Left ventricle myocardium superior (tissue), 1 donor: ENCODE data around the gene CHSY1. TPM values are rescaled to one million over a fixed set of nuclear protein-coding genes. Genes with fewer than 3 reads are reported as not detected.

Experiments
- ATAC-seq: fragments of 200-7000 bp; cut with Tn5 transposase; one replicate; pipeline ENCODE4 v1.9.1; 2020; ENCODE audit warnings: mild to moderate bottlenecking, moderate library complexity
- DNase-seq: peaks from one replicate; pipeline ENCODE4 v3.0.0-alpha.2; 2020
- intact Hi-C: fragments of 100-400 bp; cut with micrococcal nuclease; formaldehyde crosslinking; loops from one replicate; pipeline ENCODE4 v1.11.0; 2022
- total RNA-seq: library from RNA; stranded (reverse); fragmentation: NEBNext Ultra II Directional; extraction: Animal tissue kit (Norgen Biotek cat#: 25700); gene quantifications from one replicate; pipeline ENCODE4 v1.2.1, GENCODE V29; 2021
- donor health status: DM: no; HTN: yes; CAD: no; lungs with severe emphysema.

The CHSY1 gene
- total RNA-seq, 1 donor from 2014 or later: 11.7 TPM

DNA sequence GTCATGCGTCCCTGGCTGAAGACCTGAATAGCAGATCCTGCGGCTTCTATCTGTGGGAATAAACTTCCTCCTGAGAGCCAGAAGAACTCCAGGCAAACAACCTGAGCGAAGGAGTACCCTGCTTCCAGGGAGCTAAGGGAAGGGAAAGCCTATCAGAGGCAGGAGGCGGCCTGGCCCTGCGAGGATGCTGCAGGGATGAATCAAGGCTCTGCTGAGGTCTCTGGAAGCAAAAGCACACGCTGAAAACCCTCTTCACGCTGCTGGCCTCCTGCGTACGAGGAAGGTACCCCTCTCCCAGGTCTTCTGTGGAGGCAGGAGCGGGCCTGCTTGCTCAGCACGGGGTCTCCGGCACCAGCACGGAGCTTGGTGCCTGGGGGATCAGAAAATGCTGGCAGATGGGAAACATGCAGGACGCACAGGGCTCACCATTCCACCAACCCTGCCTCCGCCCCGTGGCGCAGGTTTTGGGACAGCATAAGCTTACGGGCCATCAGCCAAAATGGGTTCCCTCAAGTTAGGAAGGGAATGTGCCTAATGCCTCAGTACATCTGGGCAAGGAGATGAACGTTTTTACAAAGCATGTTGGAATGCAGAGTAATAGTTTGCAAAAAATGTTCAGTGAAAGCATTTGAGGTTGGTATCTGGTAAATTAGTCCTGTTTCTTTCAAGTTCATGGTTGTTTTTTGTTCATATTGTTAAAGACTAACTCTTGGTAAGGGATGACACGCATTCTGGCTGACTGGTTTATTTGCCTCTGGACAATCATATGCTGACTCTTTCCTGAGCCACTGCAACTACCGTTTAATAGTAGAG is 72.3 kb downstream of the CHSY1 start:
- ATAC-seq: no peak
- intact Hi-C loops: no loop called here
- DNase-seq: no peak

DNA sequence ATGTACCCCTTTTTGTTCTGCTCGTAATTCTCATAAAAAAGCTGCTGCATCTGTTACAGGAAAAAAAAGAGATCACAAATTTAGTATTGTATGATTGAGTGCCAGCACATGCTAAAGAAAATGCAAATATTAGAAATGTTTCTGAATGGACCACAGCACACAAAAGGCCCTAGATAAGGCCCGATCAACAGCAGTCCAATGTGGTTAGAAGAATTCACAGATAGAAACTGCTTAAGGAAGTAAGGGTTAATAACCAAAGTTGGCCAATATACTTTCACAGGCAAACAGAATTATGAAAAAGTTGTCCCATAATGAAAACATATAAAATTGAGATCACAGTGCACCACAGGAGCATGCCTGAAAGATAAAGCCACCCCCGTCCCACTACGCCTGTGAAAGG is 72.9 kb downstream of the CHSY1 start:
- ATAC-seq (no peak), DNase-seq (no peak)
- intact Hi-C loops: no loop called here

DNA sequence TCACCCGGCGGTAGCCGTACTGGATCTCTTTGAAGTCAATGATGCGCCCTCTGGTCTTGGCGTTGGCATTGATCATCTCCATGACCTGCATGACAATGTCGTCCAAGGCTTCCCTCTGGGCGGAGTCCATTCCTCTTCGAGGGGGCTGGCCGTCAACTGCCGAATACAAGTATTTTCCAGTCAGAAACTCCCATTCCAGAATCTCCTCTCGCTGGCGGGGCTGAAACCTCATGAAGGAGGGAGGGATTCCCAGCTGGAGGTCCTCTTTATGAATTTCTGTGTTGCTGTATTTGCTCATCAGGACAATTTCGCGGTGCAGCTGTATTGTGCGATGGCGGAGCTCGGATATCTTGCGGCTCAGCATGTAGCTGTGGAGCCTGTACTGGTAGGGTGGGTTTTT is 73.4 kb downstream of the CHSY1 start:
- DNase-seq (no peak), ATAC-seq (no peak)
- intact Hi-C loops: no loop called here

DNA sequence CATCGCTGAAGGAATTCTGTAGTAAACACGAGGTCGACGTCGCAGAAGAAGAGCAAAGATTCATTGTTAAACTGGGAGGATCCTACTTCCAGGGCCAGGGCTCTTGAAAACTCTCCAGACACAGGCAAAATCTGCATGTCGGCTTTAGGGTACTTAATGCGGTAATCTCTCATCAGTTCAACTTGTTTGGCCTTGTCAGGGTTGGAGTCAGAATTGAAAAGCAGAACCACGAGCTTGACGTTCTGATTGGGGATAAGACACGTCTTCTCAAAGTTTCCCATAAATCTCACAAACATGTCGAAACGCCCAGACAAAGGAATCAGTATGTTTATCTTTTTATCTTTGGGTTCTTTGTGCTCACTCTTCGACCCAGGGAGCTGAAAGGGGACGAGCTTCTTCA is 74.0 kb downstream of the CHSY1 start:
- ATAC-seq (no peak), DNase-seq (no peak)
- intact Hi-C loops: no loop called here

DNA sequence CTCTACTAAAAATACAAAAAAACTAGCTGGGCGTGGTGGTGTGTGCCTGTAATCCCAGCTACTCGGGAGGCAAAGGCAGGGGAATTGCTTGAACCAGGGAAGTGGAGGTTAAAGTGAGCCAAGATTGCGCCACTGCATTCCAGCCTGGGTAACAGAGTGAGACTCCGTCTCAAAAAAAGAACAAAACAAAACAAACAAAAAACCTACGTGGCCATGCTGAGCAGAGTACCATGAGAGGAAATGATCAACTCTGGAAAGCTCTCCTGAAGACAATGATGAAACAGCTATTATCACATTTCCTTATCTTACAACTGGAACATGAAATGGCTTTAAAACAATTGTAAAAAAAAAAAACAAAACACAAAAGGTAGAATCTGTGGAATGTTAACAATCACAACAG is 75.2 kb downstream of the CHSY1 start:
- DNase-seq (no peak), ATAC-seq (peak; percentile 62)
- intact Hi-C loops: no loop called here

DNA sequence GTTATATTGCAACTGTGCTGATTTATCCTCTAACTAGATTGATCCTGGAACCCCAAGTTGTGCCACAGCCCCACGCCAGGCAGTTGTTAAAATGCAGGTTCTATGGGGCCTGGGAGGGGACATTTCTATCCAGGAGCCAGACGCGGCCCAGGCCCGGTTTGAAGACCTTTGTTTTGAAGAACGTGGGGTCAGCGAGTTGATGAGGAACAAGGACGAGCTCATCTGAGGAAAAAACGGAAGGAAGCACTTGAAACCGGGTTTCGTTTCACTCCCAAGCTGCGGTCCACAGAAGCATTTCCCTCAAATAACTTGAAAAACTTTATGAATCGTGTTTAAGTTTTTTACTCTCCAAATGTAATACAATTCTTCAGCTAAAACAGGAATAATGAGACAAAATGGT is 76.4 kb downstream of the CHSY1 start:
- intact Hi-C loops: no loop called here
- peak; percentile 22 for ATAC-seq
- DNase-seq: no peak

DNA sequence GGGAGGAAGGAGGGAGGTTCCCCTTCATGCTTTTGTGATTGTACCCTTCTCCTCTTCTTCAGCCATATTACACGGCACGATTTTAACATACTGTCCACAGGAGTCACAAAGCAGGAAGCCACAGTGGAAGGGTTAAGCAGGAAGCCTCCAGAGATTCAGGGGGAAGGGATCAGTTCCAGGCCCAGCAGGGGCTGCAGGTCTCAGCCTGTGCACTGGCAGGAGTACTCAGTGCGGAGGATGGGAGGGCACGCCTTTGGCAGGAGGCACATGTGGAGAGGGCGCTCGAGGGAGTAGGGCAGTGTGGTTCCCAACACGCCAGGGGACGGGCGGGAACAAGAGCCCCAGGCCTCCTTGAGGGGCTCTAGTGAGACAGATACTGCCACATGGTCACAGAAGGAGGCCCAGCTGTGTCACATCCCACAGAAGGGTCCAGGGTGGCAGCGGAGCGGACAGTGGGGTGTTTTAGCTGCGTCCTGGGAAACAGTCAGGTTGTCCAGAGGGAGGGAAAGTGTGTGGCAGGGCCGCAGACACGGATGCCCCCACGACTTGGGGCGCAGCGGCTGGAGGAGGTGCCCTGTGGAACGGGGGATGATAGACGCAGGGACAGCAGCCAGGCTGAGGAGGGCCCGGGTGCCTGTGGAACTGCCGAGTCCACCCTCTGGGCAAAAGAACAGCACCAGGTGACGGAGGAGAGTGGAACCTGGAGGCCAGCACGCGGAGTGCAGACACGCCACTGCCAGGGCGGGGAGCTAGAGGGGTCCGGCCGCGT is 77.5 kb downstream of the CHSY1 start:
- ATAC-seq: no peak
- DNase-seq: no peak
- intact Hi-C loops: no loop called here

DNA sequence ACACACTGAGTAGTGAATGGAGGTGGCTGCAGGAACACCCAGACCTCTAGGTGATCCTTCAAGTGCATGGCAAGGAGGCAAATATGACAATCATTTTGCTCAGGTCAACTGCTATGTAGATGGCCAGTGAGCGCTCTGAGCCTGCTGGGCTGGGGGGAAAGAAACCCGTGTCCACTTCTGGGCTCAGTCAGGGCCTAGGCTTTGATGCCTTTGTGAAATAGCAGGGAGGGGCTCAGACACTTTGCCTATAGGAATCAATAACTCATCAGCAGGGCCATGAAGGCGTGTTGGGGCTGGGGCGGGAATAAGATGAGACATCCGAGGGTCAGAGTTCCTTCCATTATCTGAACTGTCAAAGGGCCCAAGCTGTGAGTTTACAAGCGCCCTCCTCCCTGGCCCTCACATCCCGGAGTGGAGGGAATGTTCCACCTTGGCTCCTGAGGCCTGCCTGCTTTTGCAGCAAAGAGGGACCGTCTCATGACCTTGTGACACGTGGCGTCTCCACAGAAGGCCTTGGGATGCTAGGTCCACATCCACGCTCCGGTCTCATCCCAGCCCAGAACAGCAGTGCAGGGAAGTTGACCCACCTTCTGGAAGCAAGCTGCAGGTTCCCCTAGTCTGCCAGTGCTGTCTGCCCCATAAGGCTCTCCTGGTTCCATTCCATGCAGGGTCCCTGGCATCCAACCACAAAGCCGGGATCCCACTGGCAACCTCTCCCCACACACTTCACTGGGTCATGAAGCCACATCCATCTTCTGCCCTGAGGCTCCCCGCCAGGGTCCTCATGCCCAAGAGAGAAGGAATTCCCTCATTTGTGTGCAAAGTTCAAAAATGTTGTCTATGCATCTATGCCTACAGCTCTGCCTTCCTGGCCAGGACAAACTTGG is 78.4 kb downstream of the CHSY1 start:
- intact Hi-C loops: no loop called here
- no peak for DNase-seq
- ATAC-seq: no peak

DNA sequence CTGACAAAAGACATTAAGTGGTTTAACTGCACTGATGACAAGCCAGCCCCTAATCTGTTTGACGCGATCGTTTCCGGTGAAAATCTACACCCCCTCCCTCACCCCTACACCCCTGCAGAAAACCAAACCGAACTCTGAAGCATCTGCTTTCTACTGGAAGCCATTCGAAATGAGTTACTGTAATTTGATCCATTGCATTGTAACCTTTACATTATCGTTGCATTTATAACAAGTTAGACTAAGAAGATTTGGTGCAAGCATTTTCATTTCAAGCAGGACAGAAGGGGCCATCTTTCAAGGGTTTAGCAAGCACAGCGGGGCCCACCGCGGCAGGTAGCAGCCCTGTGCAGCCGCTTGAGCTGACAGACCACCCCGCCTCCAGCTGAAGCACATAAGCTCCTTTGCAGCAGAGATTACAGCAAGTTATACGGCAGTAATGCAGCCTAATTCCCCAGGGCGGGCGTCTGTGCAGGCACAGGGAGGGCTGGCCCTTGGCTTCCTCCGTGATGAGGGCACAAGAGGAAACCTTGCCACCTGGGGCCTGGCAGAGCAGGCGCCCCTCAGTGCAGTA is 79.3 kb downstream of the CHSY1 start:
- no peak for ATAC-seq
- intact Hi-C loops: no loop called here
- DNase-seq: no peak

DNA sequence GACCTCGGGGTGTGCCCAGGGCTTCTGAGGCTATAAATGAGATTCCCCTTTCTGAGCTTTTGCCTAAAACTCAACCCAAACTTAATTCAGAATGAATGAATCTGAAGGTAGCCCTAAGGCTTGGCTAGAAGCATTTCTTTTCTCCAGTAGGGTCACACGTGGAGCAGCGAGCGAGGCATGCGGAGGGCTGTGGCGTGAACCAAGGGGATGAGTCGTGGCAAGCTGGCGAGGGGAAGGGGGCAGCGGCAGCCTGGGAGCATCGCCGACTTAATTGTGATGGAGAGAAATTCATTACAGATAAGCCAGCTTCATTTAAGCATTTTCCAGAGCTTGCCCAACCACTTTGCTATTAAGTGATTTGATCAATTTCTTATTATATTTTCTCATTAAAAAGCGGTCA is 79.9 kb downstream of the CHSY1 start:
- intact Hi-C loops: no loop called here
- ATAC-seq (no peak), DNase-seq (no peak)

DNA sequence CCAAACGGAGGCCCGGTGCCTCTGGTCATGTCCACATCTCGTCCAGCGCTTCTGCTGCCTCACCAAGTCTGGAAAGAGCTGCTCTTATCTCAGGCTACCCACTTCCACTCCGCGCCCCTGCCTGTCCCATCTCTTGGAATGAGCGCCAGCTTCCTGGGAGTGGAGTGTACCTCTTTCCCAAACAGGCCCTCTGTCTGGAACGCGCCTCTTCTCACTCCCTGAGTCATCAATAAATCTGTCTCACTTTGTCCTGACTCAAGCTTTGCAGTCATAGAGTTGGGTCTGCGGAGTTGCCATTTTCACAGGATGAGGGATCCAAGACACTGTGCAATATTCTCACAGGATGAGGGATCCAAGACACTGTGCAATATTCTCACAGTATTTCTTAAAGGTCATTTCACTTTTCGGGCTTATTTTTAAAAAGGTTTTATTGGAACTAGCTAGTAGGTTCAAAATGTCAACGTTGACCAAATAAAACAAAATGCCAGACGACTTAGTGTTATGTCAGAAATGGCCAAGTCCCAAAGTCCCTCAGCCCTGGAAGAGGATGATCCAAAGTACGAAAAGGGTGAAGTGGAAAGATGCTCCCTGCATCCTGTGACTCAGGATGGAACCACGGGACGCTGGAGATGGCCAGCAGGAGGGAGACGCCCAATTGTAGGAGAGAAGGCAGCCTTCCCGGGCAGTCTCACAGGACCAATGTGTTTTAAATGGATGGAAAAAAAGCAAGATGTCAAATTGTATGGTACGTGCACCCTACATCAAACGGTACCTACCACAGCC is 81.1 kb downstream of the CHSY1 start:
- intact Hi-C loops: no loop called here
- DNase-seq: no peak
- ATAC-seq: no peak

DNA sequence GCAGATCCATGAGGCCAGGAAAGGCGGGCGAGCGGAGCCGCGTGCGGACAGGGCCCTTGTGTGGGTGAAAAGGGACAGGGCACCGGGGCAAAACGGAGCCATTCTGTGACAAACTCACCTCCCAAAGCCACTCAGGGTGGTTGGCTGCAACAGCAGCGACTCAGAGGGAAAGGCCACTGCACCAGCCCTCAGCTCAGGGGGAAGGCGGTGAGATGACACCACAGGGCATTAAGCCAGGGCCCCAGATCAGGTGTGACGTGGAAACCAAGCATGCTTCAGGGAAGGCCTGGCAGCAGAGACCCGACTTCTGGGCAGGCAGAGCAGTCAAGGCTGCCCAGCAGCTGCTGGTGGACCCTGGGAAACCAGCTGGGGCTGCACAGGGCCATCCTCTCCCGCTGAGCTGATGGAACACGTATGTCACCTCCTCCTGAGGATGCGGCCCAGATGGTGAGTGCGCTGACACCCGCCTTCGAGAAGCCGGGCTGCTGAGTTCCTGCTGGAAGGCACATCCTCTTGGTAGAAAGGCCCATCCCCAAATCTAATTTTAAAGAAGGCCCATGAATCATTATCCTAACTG is 82.3 kb downstream of the CHSY1 start:
- DNase-seq: no peak
- no peak for ATAC-seq
- intact Hi-C loops: no loop called here

DNA sequence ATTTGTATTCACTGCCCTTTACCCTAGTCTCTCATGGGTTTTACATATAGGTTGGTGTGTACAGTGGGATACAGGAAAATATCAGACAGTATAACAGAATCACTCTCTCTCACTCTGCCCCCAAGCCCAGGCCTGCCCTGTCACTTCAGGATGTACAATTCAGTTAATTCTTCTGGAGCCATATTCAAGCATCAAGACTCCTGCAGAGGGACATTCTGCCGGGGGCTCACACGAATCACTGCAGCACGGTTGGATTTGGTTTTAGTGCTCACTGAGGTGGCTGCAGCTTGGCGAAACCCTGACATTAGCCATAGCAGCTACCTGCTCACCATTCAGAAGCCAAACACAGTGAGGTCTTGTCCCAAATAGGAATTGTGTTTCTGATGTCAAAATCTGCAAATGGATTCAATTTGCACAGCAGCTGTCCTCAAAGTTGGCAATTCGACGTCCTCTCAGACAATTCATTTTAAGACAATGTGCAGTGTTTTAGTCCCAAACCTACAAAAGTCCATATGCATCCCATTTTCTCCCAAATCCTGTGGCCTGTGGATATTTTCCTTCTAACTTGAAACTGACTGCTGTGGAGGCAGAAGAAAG is 82.9 kb downstream of the CHSY1 start:
- no peak for DNase-seq
- no peak for ATAC-seq
- intact Hi-C loops: no loop called here

DNA sequence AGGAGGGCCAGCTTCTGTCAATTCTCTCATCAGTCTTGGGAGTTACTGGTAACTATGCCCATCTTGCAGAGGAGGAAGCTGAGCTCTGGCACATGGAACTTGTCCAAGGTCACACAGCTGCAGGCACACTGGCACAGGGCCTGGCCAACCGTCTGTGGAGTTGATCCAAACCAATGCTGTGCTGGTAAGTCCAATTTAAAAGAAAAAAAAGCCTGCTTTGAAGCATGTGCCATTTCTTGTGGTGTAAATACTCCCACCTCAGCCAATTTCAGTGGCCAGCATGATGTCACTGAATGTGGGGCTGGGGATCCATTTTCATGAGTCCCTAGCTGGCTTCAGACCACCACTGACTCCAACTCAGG is 83.4 kb downstream of the CHSY1 start:
- intact Hi-C loops: no loop called here
- DNase-seq: peak; percentile 71

DNA sequence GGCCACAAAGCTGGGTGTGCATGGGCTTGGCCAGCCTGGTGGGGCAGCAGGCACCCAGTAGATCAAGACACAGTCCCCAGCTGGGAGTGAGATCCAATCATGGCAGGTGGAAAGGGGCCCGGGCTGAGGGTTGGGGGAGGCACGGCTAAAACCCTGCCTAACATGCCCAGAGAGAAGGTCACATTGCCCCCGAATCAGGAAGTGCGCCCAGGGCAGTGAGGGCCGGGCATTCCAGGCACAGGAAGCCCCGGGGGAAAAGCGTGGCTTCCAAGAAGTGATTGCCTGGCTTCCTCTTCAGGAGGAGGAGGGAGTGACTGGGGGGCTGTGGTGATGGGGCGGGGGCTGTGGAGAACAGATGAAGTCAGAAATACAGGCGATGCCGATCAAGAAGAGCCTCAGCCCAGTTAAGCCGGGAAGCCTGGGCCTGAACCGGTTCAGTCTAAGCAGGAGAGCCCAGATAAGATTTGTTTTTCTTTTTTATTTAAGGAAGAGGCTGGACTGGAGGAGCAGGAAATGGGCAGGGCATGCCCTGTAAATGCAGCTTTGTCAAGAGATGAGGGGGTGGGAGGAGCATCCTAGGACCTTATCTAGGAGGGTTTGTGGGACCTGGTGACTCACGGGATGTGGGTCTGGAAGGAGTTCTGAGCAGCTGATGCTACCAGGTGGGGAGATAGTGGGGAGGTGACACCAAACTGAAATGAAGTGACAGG is 83.9 kb downstream of the CHSY1 start:
- DNase-seq: peak; percentile 77
- ATAC-seq: peak; percentile 79
- intact Hi-C loops: no loop called here

More for the DNA sequence above, 83.4 kb downstream of the CHSY1 start:
- peak; percentile 66 for ATAC-seq

DNA sequence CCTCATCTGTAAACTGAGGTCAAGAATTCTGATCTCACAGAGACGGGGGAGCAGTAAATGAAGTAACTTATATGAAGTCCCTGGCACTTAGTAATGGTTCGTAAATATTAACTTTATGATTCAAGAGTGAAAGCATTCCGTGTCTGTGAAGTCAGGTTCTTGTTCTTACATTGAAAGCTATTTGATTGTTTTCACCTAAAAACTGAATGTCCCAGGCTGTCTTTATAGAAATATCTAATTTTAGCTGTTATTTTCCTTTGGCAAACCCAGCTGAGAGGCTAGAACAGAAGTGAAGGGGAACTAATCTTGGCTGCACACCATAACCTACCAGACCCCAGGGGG is 84.5 kb downstream of the CHSY1 start:
- intact Hi-C loops: no loop called here
- no peak for ATAC-seq
- no peak for DNase-seq

DNA sequence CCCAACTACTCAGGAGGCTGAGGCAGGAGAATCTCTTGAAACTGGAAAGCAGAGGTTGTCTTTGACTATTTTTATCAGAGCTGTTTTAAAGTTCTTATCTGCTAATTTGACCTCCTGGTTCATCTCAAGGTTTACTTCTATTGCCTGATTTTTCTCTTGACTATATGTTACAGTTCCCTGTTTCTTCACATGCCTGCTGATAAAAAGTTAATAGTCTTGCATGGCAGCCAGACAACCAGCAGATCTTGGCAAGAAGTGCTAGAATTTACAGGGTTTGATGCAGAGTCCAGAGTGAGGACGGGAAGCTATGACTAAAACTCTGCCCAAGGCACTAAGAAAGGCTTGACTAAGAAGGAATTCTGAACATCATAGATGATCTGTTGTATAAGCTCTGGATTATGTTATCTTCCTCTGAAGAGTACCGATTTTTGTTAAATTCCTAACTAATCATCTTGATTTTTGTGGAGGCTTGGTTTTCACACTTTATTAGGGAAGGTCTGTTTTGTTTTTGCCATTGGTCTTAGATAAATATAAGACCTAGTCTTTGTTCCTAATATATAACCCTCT is 85.9 kb downstream of the CHSY1 start:
- no peak for DNase-seq
- ATAC-seq: no peak
- intact Hi-C loops: no loop called here
